HG03108 (cell line): Measurements from ENCODE around the gene ENOX2.

Experiments
- ATAC-seq: cut with Tn5 transposase; IDR thresholded peaks from one replicate; pipeline ENCODE4 v1.9.1; 2021; ENCODE audit warnings: moderate library complexity; ENCODE audit not compliant: unreplicated experiment

Gene ENOX2

GRCh38 chrX:130645955-130646583 is 256.9 kb downstream of the ENOX2 start:
- ATAC-seq: no peak

GRCh38 chrX:130637591-130637990 is 265.4 kb downstream of the ENOX2 start:
- ATAC-seq: no peak

- ATAC-seq: no peak
Observed at GRCh38 chrX:130636277-130636676, 266.7 kb downstream of the ENOX2 start.

GRCh38 chrX:130631011-130631410 is 272.0 kb downstream of the ENOX2 start:
- ATAC-seq: no peak

GRCh38 chrX:130628516-130628915 is 274.5 kb downstream of the ENOX2 start:
- ATAC-seq: no peak

- no peak for ATAC-seq
Observed at GRCh38 chrX:130626521-130626920, 276.5 kb downstream of the ENOX2 start.

GRCh38 chrX:130625386-130625785 is 277.6 kb downstream of the ENOX2 start:
- ATAC-seq: no peak

GRCh38 chrX:130623518-130623917 is 279.5 kb downstream of the ENOX2 start:
- ATAC-seq: no peak

GRCh38 chrX:130615941-130616340 is 287.1 kb downstream of the ENOX2 start:
- ATAC-seq: no peak

- ATAC-seq: no peak
Observed at GRCh38 chrX:130607431-130607830, 295.6 kb downstream of the ENOX2 start.

GRCh38 chrX:130606425-130606824 is 296.6 kb downstream of the ENOX2 start:
- no peak for ATAC-seq

GRCh38 chrX:130604882-130605281 is 298.1 kb downstream of the ENOX2 start:
- ATAC-seq: no peak

GRCh38 chrX:130594453-130594916 is 308.5 kb downstream of the ENOX2 start:
- ATAC-seq: no peak

GRCh38 chrX:130593911-130594310 is 309.1 kb downstream of the ENOX2 start:
- ATAC-seq: no peak

GRCh38 chrX:130592204-130592603 is 310.8 kb downstream of the ENOX2 start:
- ATAC-seq: no peak

GRCh38 chrX:130578906-130579305 is 324.1 kb downstream of the ENOX2 start:
- no peak for ATAC-seq

GRCh38 chrX:130577431-130577830 is 325.6 kb downstream of the ENOX2 start:
- no peak for ATAC-seq

- ATAC-seq: no peak
Observed at GRCh38 chrX:130575831-130576389, 327.1 kb downstream of the ENOX2 start.
